Anterior cingulate cortex (tissue), 58 donors: ENCODE results near the gene SLC41A1.
"Not testable (repeated sequence)": the region's sequence is repeated elsewhere in the genome, so short reads cannot be mapped to it uniquely, and the experiment has no call there.

ENCODE experiments used
- DNase-seq, 58 donors: peaks; one replicate each; lab custom pipeline; 2025; lab: John Stamatoyannopoulos, UW

Gene SLC41A1

GRCh38 chr1:205823260-205823659 lies 10.3 kb upstream of the SLC41A1 start:
- not testable (repeated sequence) for DNase-seq

DNA sequence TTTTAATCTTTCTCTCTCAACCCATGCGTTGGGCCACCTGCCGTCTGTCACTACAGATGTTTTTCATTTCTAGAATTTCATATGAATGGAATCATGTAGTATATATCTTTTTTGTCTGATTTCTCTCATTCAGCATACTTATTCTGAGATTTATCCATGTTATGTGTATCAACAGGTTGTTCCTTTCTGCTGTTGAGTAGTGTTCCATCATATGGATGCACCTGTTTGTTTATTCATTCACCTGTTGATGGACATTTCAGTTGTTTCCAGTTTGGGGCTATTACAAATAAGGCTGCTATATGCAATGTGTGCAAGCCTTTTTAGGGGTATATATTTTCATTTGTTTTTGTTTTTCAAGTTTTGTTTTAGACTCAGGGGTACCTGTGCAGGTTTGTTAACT lies 9.4 kb upstream of the SLC41A1 start:
- DNase-seq: no peak

- DNase-seq: no peak
Observed at GRCh38 chr1:205817988-205818387, 5.0 kb upstream of the SLC41A1 start.

- no peak for DNase-seq
Observed at GRCh38 chr1:205817364-205817763, 4.4 kb upstream of the SLC41A1 start.

GRCh38 chr1:205813755-205814058 lies 709 bp upstream of the SLC41A1 start:
- no peak for DNase-seq

- peak in 32 of 58 donors; percentile 11 to 79 (median 62) for DNase-seq
Observed at GRCh38 chr1:205812271-205812877, 624 bp downstream of the SLC41A1 start.

DNA sequence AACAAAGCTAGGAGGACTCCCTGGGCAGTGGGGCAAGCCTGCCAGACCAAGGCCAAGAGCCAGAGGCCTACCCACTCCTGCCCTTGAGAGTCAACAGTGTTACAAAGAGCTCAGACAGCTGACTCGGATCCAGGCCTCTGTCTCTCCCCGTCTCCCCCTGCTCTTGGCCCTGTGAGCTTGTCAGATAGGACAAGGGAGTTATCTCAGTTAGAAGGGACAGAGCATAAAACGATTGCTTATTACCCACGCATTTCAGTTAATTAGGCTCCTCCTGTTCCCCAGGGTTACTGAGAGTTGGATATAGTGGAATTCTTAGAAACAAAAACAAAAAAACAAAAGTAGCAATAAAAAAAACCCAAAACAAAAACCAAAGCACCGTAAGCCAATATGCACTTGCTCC lies 1.3 kb downstream of the SLC41A1 start:
- peak in 41 of 58 donors; percentile 8 to 79 (median 42) for DNase-seq

- peak in 3 of 58 donors; percentile 23 to 25 (median 24) for DNase-seq
Observed at GRCh38 chr1:205810448-205811157, 2.4 kb downstream of the SLC41A1 start.

GRCh38 chr1:205809942-205810345 lies 3.1 kb downstream of the SLC41A1 start:
- DNase-seq: peak in 2 of 58 donors; percentile 12 to 17

GRCh38 chr1:205809469-205809868 lies 3.5 kb downstream of the SLC41A1 start:
- DNase-seq: no peak

- DNase-seq: no peak
Observed at GRCh38 chr1:205805082-205805711, 7.8 kb downstream of the SLC41A1 start.

GRCh38 chr1:205804605-205805004 lies 8.4 kb downstream of the SLC41A1 start:
- DNase-seq: no peak

DNA sequence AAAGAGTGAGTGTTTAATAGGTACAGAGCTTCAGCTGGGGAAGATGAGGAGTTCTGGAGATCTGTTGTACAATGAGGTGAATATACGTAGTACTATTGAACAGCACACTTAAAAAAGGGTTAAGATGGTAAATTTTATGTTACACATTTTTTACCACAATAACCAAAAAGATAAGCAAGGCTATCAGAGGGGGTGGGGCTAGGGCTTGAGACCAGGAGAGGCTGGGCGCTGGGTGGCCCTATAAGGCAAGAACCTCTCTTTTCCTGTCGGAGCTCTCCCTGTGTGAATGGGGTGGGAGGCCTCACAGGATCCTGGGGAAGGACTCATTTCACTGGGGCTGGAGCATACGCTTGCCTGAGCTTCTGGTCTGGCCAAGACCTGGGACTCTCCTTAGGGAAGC lies 9.0 kb downstream of the SLC41A1 start:
- DNase-seq: no peak

GRCh38 chr1:205802060-205802459 lies 10.9 kb downstream of the SLC41A1 start:
- DNase-seq: no peak

DNA sequence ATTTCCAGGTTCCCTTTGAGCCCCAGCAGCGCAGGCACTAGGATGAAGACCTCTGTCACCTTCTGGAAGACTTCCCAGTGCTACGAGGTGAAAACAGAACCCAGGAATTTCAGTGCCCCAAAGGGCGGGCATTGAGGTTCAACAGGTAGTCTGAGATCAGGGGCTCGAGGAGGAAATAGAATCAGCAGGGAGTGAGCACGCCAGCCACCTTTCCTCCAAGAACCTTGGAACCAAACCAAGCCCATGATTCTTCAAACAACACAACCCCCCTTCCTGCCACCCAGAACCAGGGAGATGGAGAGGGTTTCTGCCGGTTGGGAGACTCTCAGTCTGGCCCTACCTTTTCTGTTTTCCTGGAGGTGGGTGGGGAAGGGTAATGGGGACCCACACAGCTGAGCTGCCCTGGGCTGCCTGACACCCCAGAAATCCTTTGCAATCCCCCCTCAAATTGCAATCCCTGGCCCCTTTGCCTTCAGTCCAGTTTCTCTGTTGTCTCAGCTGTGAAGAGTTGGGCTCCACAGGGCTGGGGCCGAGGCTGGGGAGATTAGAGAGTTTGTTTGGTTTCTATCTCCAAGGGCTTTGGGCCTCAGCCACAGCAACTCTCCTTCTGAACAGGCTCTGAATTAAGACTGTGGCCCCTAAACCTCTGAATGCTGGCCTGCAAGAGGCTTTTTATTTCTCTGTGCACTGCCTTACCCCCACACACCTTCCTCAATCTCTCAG lies 11.9 kb downstream of the SLC41A1 start:
- DNase-seq: no peak

DNA sequence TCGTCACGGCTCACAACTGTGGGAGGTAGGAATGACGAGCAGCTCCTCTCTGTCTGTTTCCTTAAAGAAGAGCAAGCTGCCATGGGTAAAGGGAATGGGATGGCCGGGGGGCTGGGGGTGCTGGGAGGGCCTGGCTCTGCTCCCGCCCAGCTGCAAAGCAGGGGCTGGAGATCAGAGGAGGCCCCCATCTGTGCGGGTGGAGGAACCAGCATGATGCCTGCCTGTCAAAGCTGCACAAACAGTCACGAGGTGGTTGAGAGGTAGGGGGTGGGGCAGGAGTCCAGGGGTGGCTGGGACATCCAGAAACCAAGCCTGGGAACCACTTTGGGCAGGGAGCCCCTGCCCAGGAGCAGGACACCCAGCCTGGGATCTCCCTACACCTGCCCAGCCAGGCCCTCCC lies 12.6 kb downstream of the SLC41A1 start:
- DNase-seq: no peak

- no peak for DNase-seq
Observed at GRCh38 chr1:205798577-205798976, 14.4 kb downstream of the SLC41A1 start.

DNA sequence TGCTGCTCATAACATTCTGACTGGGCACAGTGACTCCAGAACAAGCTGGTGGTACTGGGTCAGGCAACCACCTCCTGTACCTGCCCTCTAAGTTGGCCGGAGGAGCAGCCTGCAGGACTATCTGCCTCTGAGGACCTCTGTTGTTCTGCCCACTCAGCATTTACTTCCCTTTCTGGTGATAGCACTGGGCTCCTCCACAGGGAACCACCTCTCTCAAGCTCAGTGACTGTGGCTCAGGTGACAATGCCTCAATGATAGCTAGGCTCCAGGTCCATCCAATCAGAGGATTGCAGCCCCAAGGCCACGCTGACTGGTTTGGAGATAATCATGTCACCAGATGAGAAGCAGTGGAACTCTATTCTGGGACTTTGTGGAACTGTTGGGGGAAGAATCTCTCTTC lies 15.8 kb downstream of the SLC41A1 start:
- no peak for DNase-seq

DNA sequence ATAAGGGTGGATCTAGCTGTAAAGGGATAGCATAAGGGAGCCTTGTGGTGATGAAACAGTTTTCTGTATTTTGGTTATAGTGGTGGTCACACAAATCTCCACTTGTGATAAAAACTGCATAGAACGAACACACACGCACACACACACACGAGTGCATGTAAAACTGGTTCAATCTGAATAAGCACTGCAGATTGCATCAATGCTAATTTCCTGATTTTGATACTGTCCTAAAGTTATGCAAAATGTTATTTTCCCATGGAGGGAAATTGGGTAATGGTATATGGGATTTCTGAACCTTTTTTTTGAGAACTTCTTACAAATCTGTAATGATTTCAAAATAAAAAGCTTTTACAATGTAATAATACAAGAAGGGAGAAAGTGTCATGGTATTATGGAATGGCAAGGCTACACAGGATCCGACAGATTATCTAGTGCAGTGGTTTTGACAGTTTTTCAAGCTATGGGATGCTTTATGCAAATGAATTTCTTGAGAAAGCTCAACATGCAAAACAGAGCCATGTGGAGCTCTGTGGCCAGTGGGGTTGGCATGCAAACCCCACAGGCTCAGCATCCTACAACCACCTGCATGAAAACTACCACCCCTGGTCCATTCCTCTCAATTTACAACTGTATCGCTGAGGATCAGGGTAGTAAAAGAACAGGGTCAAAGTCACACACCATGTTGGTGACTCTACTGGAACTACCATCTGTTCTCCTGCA lies 18.8 kb downstream of the SLC41A1 start:
- no peak for DNase-seq

DNA sequence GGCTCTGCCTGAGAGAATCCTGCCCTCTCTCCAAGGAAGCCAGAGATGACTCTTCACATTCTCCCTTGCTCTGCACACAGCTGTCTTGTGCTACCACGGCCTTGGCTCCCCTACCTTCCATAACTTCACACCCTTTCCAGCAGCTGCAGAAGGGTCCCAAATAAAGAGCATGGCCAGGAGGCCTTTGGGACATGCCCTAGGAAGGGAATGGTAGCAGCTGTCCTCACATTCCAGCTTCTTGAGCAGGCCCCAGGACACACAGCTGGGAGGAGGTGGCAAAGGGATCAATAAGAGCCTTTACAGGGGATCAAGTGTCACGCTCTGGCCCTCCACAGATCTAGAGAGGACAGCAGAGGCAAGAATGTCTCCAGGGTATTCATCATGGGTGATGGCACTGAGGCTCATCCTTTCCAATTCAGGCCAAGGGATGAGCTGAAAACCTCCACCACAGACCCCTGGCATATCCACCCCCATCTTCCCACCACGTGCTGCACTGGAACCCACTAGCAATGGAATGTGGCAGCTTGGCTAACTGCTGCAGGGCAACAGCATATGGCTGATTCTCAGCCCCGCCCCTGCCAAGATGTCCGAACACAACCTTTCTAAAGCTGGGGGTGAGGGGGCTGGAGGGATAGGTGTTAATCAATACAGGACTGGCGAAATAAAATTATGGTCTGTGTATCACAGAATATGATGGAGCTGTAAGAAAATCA lies 19.9 kb downstream of the SLC41A1 start:
- DNase-seq: no peak
